Heart left ventricle (tissue), 13 donors: ENCODE results near the gene MRPL45.

Experiments used
- CTCF ChIP-seq, 12 donors: fragments of 200-600 bp; sonication (generic) in 4 of 12; IDR thresholded peaks; one replicate each; pipeline versions ENCODE4 v1.5.0 to v1.8.0; 2018 to 2022; ENCODE audit warnings: antibody characterized with exemption in 12 of 12, mild to moderate bottlenecking in 5 of 12
- POLR2A ChIP-seq, 2 donors: fragments of 450-650 bp; IDR thresholded peaks; one replicate each; pipeline ENCODE4 v1.6.1; 2017; ENCODE audit warnings: antibody characterized with exemption in 2 of 2, mild to moderate bottlenecking in 2 of 2, moderate library complexity in 2 of 2
- donor health status: ischemic (EF 13 %, LVEDD 7.1; RV severe dilation, severe dysfunction).
- donor health status: DM: no; HTN: yes; CAD: no.
- donor health status: DM: no; HTN: no; CAD: no.
- donor health status: ischemic (EF 25% LVEDD 6.9; RV normal size, moderate dysfunction).
- donor health status: ischemic (EF 25% LVEDD 5.7; RV mildly dilated, moderate dysfunction).
- donor health status: ischemic (EF 35%, LVEDD 5.7; RV mildly dilated, moderate dysfunction).
- donor health status: nonischemic (EF 11% LVEDD 7.7; RV severe dilation, severe dysfunction).
- donor health status: DM: yes; HTN: yes; CAD: no.
- donor health status: PGD.
- donor health status: ischemic (EF 29% LVEDD 5.4; RV normal size, mild dysfunction).
- donor health status: nonischemic (EF 23%, LVEDD 6.1; RV moderate dilation, normal function).

- no peak for TF ChIP-seq CTCF (IDR thresholded peaks at IDR 0.05)
- TF ChIP-seq POLR2A (IDR thresholded peaks at IDR 0.05) = no peak
These were observed 37.8 kb downstream of the MRPL45 start for GRCh38 chr17:38334480-38335364.
